Natural killer cell treated with Interleukin-12 subunit alpha and Interleukin-12 subunit beta and Interleukin-15 and Interleukin-18, amount 100 ng/mL, for 72 hours (primary cell): ENCODE data around the gene PHLDB2. TPM values are rescaled to one million over a fixed set of nuclear protein-coding genes. Genes with fewer than 3 reads are reported as not detected.

ENCODE experiments used
- ATAC-seq, 2 donors: fragments of 150-1000 bp; cut with Tn5 transposase in 1 of 2; sonication (Bioruptor Pico), chemical (Tn5 transposase) in 1 of 2; 2 replicates each; pipeline ENCODE4 v1.10.0; 2021
- DNase-seq: peaks from one replicate; pipeline ENCODE4 v3.0.0; 2022; ENCODE audit warnings: low spot score
- H3K27ac Mint-ChIP-seq, 2 donors: 1 replicate in 1 of 2; 2 replicates in 1 of 2; pipeline ENCODE4 v1.8.0; 2022; ENCODE audit warnings: mixed read lengths in 2 of 2, mild to moderate bottlenecking in 1 of 2, moderate library complexity in 1 of 2
- H3K27me3 Mint-ChIP-seq, 2 donors: 1 replicate in 1 of 2; 2 replicates in 1 of 2; pipeline ENCODE4 v1.8.0; 2022; ENCODE audit warnings: mixed read lengths in 2 of 2
- H3K36me3 Mint-ChIP-seq: one replicate; pipeline ENCODE4 v1.8.0; 2022; ENCODE audit warnings: mixed read lengths
- H3K4me1 Mint-ChIP-seq, 2 donors: 1 replicate in 1 of 2; 2 replicates in 1 of 2; pipeline ENCODE4 v1.8.0; 2022; ENCODE audit warnings: low read depth in 2 of 2, mixed read lengths in 2 of 2, mild to moderate bottlenecking in 1 of 2
- H3K4me3 Mint-ChIP-seq: one replicate; pipeline ENCODE4 v1.8.0; 2022; ENCODE audit warnings: mixed read lengths
- H3K9me3 Mint-ChIP-seq: 2 replicates; pipeline ENCODE4 v1.8.0; 2022; ENCODE audit warnings: mixed read lengths
- total RNA-seq, 2 donors: library from RNA; stranded (reverse); gene quantifications; one replicate each; pipeline ENCODE4 v1.2.3, GENCODE V29; 2022

Gene PHLDB2
- total RNA-seq, 2 donors from 2014 or later, result 12.2 to 13.6 TPM

- Mint-ChIP-seq H3K4me3 (no peak overlapping the region), H3K27ac (no peak overlapping the region), H3K36me3 (peaks cover 5% of the 10 kb centered on the region), H3K27me3 (no peaks in the 10 kb centered on the region), H3K4me1 (peaks cover 0 to 2% of the 10 kb centered on the region in 2 donors), H3K9me3 (no peaks in the 10 kb centered on the region)
- no peak for ATAC-seq
- no peak for DNase-seq
Measured at GRCh38 chr3:111952866-111953450, 93.9 kb downstream of the PHLDB2 start.

- DNase-seq (no peak), ATAC-seq (no peak)
- Mint-ChIP-seq H3K4me3 (no peak overlapping the region), H3K36me3 (peaks cover 5% of the 10 kb centered on the region), H3K27ac (peak overlapping the region in 1 of 2 donors; percentile 15), H3K9me3 (no peaks in the 10 kb centered on the region), H3K4me1 (peaks cover 0 to 2% of the 10 kb centered on the region in 2 donors), H3K27me3 (no peaks in the 10 kb centered on the region)
Measured at GRCh38 chr3:111954228-111954990, 95.3 kb downstream of the PHLDB2 start.

GRCh38 chr3:111955876-111956275, 96.8 kb downstream of the PHLDB2 start:
- no peaks in the 10 kb centered on the region for H3K9me3 Mint-ChIP-seq
- DNase-seq (no peak), ATAC-seq (no peak)
- H3K27me3 Mint-ChIP-seq, result no peaks in the 10 kb centered on the region
- H3K4me1 Mint-ChIP-seq, result peaks cover 0 to 2% of the 10 kb centered on the region in 2 donors
- H3K36me3 Mint-ChIP-seq, result no peaks in the 10 kb centered on the region
- no peak overlapping the region for H3K27ac Mint-ChIP-seq
- H3K4me3 Mint-ChIP-seq, result no peak overlapping the region

- no peak overlapping the region for H3K27ac Mint-ChIP-seq
- no peak overlapping the region for H3K4me3 Mint-ChIP-seq
- H3K36me3 Mint-ChIP-seq, result no peaks in the 10 kb centered on the region
- H3K4me1 Mint-ChIP-seq, result peaks cover 0 to 2% of the 10 kb centered on the region in 2 donors
- H3K9me3 Mint-ChIP-seq, result no peaks in the 10 kb centered on the region
- H3K27me3 Mint-ChIP-seq, result no peaks in the 10 kb centered on the region
- DNase-seq (no peak), ATAC-seq (no peak)
Measured at GRCh38 chr3:111956449-111956848, 97.4 kb downstream of the PHLDB2 start.

GRCh38 chr3:111956995-111957734, 98.1 kb downstream of the PHLDB2 start:
- DNase-seq, result no peak

GRCh38 chr3:111961461-111962164, 102.5 kb downstream of the PHLDB2 start:
- Mint-ChIP-seq H3K9me3 (no peaks in the 10 kb centered on the region), H3K4me3 (no peak overlapping the region), H3K27ac (no peak overlapping the region), H3K36me3 (no peaks in the 10 kb centered on the region), H3K27me3 (no peaks in the 10 kb centered on the region), H3K4me1 (peaks cover 0 to 2% of the 10 kb centered on the region in 2 donors)
- no peak for ATAC-seq
- no peak for DNase-seq

More at GRCh38 chr3:111956995-111957734, 98.1 kb downstream of the PHLDB2 start:
- no peaks in the 10 kb centered on the region for H3K36me3 Mint-ChIP-seq
- H3K4me1 Mint-ChIP-seq, result peaks cover 0 to 2% of the 10 kb centered on the region in 2 donors
- no peak overlapping the region for H3K4me3 Mint-ChIP-seq
- H3K27ac Mint-ChIP-seq, result no peak overlapping the region
- ATAC-seq, result no peak
- H3K9me3 Mint-ChIP-seq, result no peaks in the 10 kb centered on the region
- H3K27me3 Mint-ChIP-seq, result no peaks in the 10 kb centered on the region

GRCh38 chr3:111963424-111963823, 104.4 kb downstream of the PHLDB2 start:
- Mint-ChIP-seq H3K9me3 (no peaks in the 10 kb centered on the region), H3K36me3 (no peaks in the 10 kb centered on the region), H3K27ac (no peak overlapping the region), H3K4me3 (no peak overlapping the region), H3K4me1 (peaks cover 7 to 10% of the 10 kb centered on the region in 2 donors), H3K27me3 (no peaks in the 10 kb centered on the region)
- no peak for DNase-seq
- peak in 1 of 2 donors; percentile 49 for ATAC-seq

GRCh38 chr3:111965484-111965883, 106.4 kb downstream of the PHLDB2 start:
- no peak overlapping the region for H3K4me3 Mint-ChIP-seq
- H3K36me3 Mint-ChIP-seq, result no peaks in the 10 kb centered on the region
- H3K27me3 Mint-ChIP-seq, result no peaks in the 10 kb centered on the region
- H3K9me3 Mint-ChIP-seq, result no peaks in the 10 kb centered on the region
- no peak overlapping the region for H3K27ac Mint-ChIP-seq
- no peak for DNase-seq
- no peak for ATAC-seq
- peaks cover 7 to 10% of the 10 kb centered on the region in 2 donors for H3K4me1 Mint-ChIP-seq

GRCh38 chr3:111967068-111967467, 108.0 kb downstream of the PHLDB2 start:
- no peak overlapping the region for H3K4me3 Mint-ChIP-seq
- H3K4me1 Mint-ChIP-seq, result peaks cover 7 to 10% of the 10 kb centered on the region in 2 donors
- H3K27me3 Mint-ChIP-seq, result no peaks in the 10 kb centered on the region
- H3K9me3 Mint-ChIP-seq, result no peaks in the 10 kb centered on the region
- peak overlapping the region in 1 of 2 donors; percentile 30 for H3K27ac Mint-ChIP-seq
- DNase-seq (no peak), ATAC-seq (no peak)
- H3K36me3 Mint-ChIP-seq, result no peaks in the 10 kb centered on the region

GRCh38 chr3:111967651-111968274, 108.7 kb downstream of the PHLDB2 start:
- DNase-seq (peak; percentile 82), ATAC-seq (peak; percentile 81 to 87)
- Mint-ChIP-seq H3K4me3 (no peak overlapping the region), H3K9me3 (no peaks in the 10 kb centered on the region), H3K27me3 (no peaks in the 10 kb centered on the region), H3K27ac (peak overlapping the region in 1 of 2 donors; percentile 30), H3K36me3 (no peaks in the 10 kb centered on the region), H3K4me1 (peaks cover 7 to 10% of the 10 kb centered on the region in 2 donors)

GRCh38 chr3:111968319-111969054, 109.4 kb downstream of the PHLDB2 start:
- no peak for DNase-seq
- Mint-ChIP-seq H3K4me1 (peaks cover 7 to 10% of the 10 kb centered on the region in 2 donors), H3K27ac (no peak overlapping the region), H3K36me3 (no peaks in the 10 kb centered on the region), H3K4me3 (no peak overlapping the region), H3K9me3 (no peaks in the 10 kb centered on the region), H3K27me3 (no peaks in the 10 kb centered on the region)
- ATAC-seq, result no peak

- H3K27ac Mint-ChIP-seq, result no peak overlapping the region
- H3K4me1 Mint-ChIP-seq, result peaks cover 7 to 10% of the 10 kb centered on the region in 2 donors
- peaks cover 6% of the 10 kb centered on the region for H3K36me3 Mint-ChIP-seq
- DNase-seq, result no peak
- no peaks in the 10 kb centered on the region for H3K27me3 Mint-ChIP-seq
- no peaks in the 10 kb centered on the region for H3K9me3 Mint-ChIP-seq
- no peak for ATAC-seq
- H3K4me3 Mint-ChIP-seq, result no peak overlapping the region
Measured at GRCh38 chr3:111970376-111970775, 111.3 kb downstream of the PHLDB2 start.
